A172 (cell line): ENCODE results near the gene PDLIM7. TPM values are rescaled to one million over a fixed set of nuclear protein-coding genes. Genes with fewer than 3 reads are reported as not detected.

Experiments
- DNase-seq: peaks from one replicate; pipeline ENCODE4 v3.0.0-alpha.2; 2015; ENCODE audit warnings: low spot score
- total RNA-seq: library from RNA; depleted of rRNA; stranded (reverse); fragments of >200 nt; shearing (Covaris generic); gene quantifications from 2 replicates; pipeline ENCODE4 v1.2.3, GENCODE V29; 2014; rRNA removed

The PDLIM7 gene
- total RNA-seq, 1 experiment from 2014 or later, result 189 TPM

GRCh38 chr5:177443144-177443983, 54.0 kb downstream of the PDLIM7 start:
- no peak for DNase-seq

- DNase-seq, result no peak
These were observed 55.2 kb downstream of the PDLIM7 start for GRCh38 chr5:177442066-177442826.

GRCh38 chr5:177440990-177441780, 56.2 kb downstream of the PDLIM7 start:
- no peak for DNase-seq

GRCh38 chr5:177440211-177440989, 57.0 kb downstream of the PDLIM7 start:
- DNase-seq, result no peak

- DNase-seq, result no peak
These were observed 57.8 kb downstream of the PDLIM7 start for GRCh38 chr5:177439518-177440053.

GRCh38 chr5:177438468-177438867, 58.9 kb downstream of the PDLIM7 start:
- no peak for DNase-seq

- DNase-seq, result no peak
These were observed 59.8 kb downstream of the PDLIM7 start for GRCh38 chr5:177437623-177438022.

GRCh38 chr5:177435847-177436536, 61.4 kb downstream of the PDLIM7 start:
- no peak for DNase-seq

GRCh38 chr5:177434942-177435738, 62.3 kb downstream of the PDLIM7 start:
- DNase-seq, result no peak

GRCh38 chr5:177434437-177434836, 63.0 kb downstream of the PDLIM7 start:
- peak; percentile 54 for DNase-seq

- no peak for DNase-seq
These were observed 63.7 kb downstream of the PDLIM7 start for GRCh38 chr5:177433658-177434217.

Other genes with a start within 250 kb of the PDLIM7 start
- gene RAB24, start 193.9 kb downstream of the PDLIM7 start, total RNA-seq, result 15.3 and 23.1 TPM in 2 replicates
- gene PRELID1, start 193.8 kb downstream of the PDLIM7 start, total RNA-seq, result 376 and 403 TPM in 2 replicates
- 81.3 and 99.7 TPM in 2 replicates for gene MXD3, start 185.7 kb downstream of the PDLIM7 start, total RNA-seq
- gene LMAN2, start 145.9 kb downstream of the PDLIM7 start, total RNA-seq, result 361 and 423 TPM in 2 replicates
- gene RGS14, start 139.7 kb downstream of the PDLIM7 start, total RNA-seq, result 28.2 and 36.5 TPM in 2 replicates
- gene SLC34A1, start 113.2 kb downstream of the PDLIM7 start, total RNA-seq, result 0.05 TPM in 1 of 2 replicates, not detected in the other
- not detected in 2 replicates for gene PFN3, start 96.9 kb downstream of the PDLIM7 start, total RNA-seq
- gene F12, start 88.0 kb downstream of the PDLIM7 start, total RNA-seq, result 5.6 and 11.3 TPM in 2 replicates
- 59.3 and 67.6 TPM in 2 replicates for gene GRK6, start 70.9 kb downstream of the PDLIM7 start, total RNA-seq
- 58.8 and 72.4 TPM in 2 replicates for gene PRR7, start 50.8 kb downstream of the PDLIM7 start, total RNA-seq
- gene DBN1, start 24.0 kb downstream of the PDLIM7 start, total RNA-seq, result 343 and 354 TPM in 2 replicates
- 0.19 and 1.7 TPM in 2 replicates for gene DOK3, start 12.2 kb upstream of the PDLIM7 start, total RNA-seq
- gene DDX41, start 19.4 kb upstream of the PDLIM7 start, total RNA-seq, result 153 and 154 TPM in 2 replicates
- gene FAM193B, start 57.0 kb upstream of the PDLIM7 start, total RNA-seq, result 21.8 and 28.7 TPM in 2 replicates
- 119 and 124 TPM in 2 replicates for gene TMED9, start 94.6 kb upstream of the PDLIM7 start, total RNA-seq
- 29.5 and 35.4 TPM in 2 replicates for gene B4GALT7, start 102.5 kb upstream of the PDLIM7 start, total RNA-seq